Stimulated activated naive CD8-positive, alpha-beta T cell treated with anti-CD3 and anti-CD28 coated beads, Interleukin-15, Interleukin-2, amounts not matched to agents 100 ng/mL and 50 ng/mL, for 24 hours (primary cell): ENCODE results near the gene ARL15.
A peak's percentile ranks its signal among the peaks of the same experiment; 100 is the strongest.

Experiments
- H3K27ac Mint-ChIP-seq: one replicate; pipeline ENCODE4 v1.8.0; 2021; ENCODE audit warnings: mild to moderate bottlenecking, mixed read lengths
- H3K27me3 Mint-ChIP-seq: one replicate; pipeline ENCODE4 v1.8.0; 2021; ENCODE audit warnings: mixed read lengths
- H3K36me3 Mint-ChIP-seq: one replicate; pipeline ENCODE4 v1.8.0; 2021; ENCODE audit warnings: low read depth, mixed read lengths
- H3K4me1 Mint-ChIP-seq: one replicate; pipeline ENCODE4 v1.8.0; 2021; ENCODE audit warnings: low read depth, mixed read lengths
- H3K4me3 Mint-ChIP-seq: one replicate; pipeline ENCODE4 v1.8.0; 2021; ENCODE audit warnings: mild to moderate bottlenecking, mixed read lengths
- H3K9me3 Mint-ChIP-seq: one replicate; pipeline ENCODE4 v1.8.0; 2021; ENCODE audit warnings: mixed read lengths

ARL15 gene

GRCh38 chr5:53917095-53917494, 393.3 kb downstream of the ARL15 start:
- H3K4me3 Mint-ChIP-seq: no peak overlapping the region
- H3K27me3 Mint-ChIP-seq: no peaks in the 10 kb centered on the region
- H3K27ac Mint-ChIP-seq: no peak overlapping the region
- H3K9me3 Mint-ChIP-seq: no peaks in the 10 kb centered on the region
- no peaks in the 10 kb centered on the region for H3K4me1 Mint-ChIP-seq
- H3K36me3 Mint-ChIP-seq: peaks cover 4% of the 10 kb centered on the region

- Mint-ChIP-seq H3K27ac (no peak overlapping the region), H3K4me3 (no peak overlapping the region), H3K36me3 (peaks cover 4% of the 10 kb centered on the region), H3K4me1 (no peaks in the 10 kb centered on the region), H3K27me3 (no peaks in the 10 kb centered on the region), H3K9me3 (no peaks in the 10 kb centered on the region)
These were observed 395.3 kb downstream of the ARL15 start for GRCh38 chr5:53915120-53915519.

DNA sequence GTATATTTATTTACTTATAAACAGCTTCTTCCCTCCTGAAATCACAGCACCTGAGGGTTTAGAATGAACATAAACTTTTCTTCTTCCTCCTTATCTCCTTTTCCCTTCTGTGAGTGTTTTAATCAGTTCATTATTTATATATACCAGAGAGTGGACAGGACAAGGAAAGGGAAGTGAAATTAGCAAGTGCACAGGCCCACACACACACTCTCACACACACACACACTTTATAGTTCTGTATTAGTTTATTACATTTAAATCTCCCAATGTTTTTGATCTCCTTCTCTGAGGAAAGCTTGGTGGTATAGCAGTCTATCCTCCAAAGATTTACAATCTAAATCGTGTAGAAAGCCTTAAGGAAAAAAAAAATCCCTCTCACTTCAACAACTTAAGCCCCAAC, 396.4 kb downstream of the ARL15 start:
- Mint-ChIP-seq H3K9me3 (no peaks in the 10 kb centered on the region), H3K27me3 (no peaks in the 10 kb centered on the region), H3K4me1 (no peaks in the 10 kb centered on the region), H3K4me3 (no peak overlapping the region), H3K36me3 (peaks cover 4% of the 10 kb centered on the region), H3K27ac (no peak overlapping the region)

DNA sequence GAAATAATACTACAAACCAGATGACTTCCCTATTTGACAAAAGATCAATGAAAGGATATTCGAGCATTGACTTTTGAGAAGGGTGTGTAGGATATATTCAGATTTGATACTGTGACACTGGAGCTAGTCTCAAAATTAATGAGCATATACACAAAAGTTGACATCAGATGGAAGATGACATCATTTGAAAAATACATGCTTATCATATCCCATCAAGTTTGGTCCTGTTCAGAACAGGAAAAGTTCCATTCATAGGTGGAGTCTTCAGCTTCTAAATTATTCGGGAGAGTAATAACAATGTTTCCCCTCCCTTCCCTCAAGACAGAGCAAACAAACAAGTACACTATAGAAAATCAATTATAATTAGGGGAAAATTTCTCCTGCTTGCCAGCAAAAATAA, 401.6 kb downstream of the ARL15 start:
- H3K36me3 Mint-ChIP-seq: peaks cover 4% of the 10 kb centered on the region
- H3K4me1 Mint-ChIP-seq: no peaks in the 10 kb centered on the region
- H3K27ac Mint-ChIP-seq: no peak overlapping the region
- no peaks in the 10 kb centered on the region for H3K27me3 Mint-ChIP-seq
- no peak overlapping the region for H3K4me3 Mint-ChIP-seq
- no peaks in the 10 kb centered on the region for H3K9me3 Mint-ChIP-seq

GRCh38 chr5:53907827-53908226, 402.5 kb downstream of the ARL15 start:
- Mint-ChIP-seq H3K27ac (no peak overlapping the region), H3K9me3 (no peaks in the 10 kb centered on the region), H3K27me3 (no peaks in the 10 kb centered on the region), H3K4me1 (no peaks in the 10 kb centered on the region), H3K36me3 (peaks cover 4% of the 10 kb centered on the region), H3K4me3 (no peak overlapping the region)

GRCh38 chr5:53906736-53907135, 403.6 kb downstream of the ARL15 start:
- Mint-ChIP-seq H3K36me3 (no peaks in the 10 kb centered on the region), H3K27ac (no peak overlapping the region), H3K9me3 (no peaks in the 10 kb centered on the region), H3K4me1 (no peaks in the 10 kb centered on the region), H3K27me3 (no peaks in the 10 kb centered on the region), H3K4me3 (no peak overlapping the region)

DNA sequence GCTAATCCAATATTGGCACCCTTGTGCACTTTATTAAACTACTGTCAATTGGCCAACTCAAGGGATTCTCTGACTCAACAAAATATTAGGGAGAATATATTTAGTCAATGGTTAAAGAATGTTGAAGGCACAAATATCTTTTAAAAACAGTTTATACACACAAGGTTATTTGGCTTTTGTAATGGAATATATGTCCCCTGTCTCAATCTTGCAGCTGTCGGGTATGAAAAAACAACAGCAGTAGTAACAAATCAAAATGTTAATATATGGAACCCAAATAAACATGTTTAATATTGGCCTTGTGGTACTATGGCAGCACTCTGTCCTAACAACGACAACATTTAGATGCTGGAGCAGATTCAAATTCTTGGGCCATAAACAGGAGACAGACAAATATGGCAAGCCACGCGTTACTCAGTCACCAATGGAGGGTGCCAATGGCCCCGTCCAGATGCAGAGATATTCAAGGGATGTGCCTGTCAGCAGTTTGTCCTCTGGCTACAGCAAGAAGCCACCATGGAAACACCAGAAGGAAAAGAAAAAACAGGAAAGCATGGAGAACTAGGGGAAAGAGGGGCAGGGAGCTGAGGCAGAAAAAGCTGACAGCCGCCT, 408.0 kb downstream of the ARL15 start:
- Mint-ChIP-seq H3K27ac (no peak overlapping the region), H3K4me3 (no peak overlapping the region), H3K9me3 (peaks cover under 1% of the 10 kb centered on the region), H3K4me1 (no peaks in the 10 kb centered on the region), H3K36me3 (peaks cover 3% of the 10 kb centered on the region), H3K27me3 (no peaks in the 10 kb centered on the region)

DNA sequence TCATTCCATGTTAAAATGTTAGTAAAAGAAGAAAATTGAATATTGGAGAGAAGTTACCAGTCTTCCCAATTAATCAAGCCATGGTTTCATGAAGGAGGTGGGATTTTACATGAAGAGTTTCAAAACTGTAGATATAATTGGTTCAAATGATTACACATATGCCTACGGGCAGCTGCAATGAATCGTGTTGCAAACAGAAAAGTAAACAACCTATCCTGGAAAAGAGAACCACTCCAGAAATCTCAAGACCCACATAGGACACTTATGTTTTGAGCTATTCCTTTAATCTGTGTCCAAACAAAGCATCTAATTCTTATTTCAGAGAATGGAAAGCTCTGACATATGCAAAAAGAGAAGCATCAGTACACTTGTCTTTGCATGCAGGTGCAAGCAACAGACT, 409.7 kb downstream of the ARL15 start:
- H3K27me3 Mint-ChIP-seq: no peaks in the 10 kb centered on the region
- no peak overlapping the region for H3K4me3 Mint-ChIP-seq
- no peaks in the 10 kb centered on the region for H3K4me1 Mint-ChIP-seq
- H3K27ac Mint-ChIP-seq: no peak overlapping the region
- peaks cover 11% of the 10 kb centered on the region for H3K36me3 Mint-ChIP-seq
- peaks cover 8% of the 10 kb centered on the region for H3K9me3 Mint-ChIP-seq

DNA sequence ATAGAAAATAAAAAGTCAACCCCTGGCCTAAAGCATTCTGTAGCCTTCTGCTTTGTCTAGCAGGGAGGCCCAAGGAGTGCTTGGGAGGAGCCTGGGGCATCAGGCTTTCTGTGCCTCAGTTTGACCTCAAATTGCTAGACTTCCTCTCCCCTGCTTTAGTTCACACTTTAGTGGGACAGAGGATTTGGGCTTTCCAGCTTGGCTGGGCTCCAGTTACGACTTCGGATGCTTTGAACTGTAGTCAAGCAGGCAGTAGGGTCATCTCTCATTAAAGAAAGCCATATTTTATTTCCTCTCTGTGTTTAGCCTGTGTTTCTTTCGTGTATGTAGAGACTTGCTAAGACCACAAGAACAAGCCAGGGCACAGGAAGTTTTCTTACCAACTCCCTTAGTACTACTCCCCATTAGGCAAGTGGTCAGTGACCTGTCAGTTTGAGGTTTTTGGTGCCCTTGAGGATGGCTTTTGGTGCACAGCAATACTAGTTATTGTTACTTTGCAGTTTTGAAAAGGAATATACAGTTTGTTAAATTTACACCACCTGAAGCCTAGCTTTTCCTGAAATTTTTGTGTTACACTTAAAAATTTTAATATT, 415.2 kb downstream of the ARL15 start:
- H3K4me1 Mint-ChIP-seq: no peaks in the 10 kb centered on the region
- peaks cover 11% of the 10 kb centered on the region for H3K36me3 Mint-ChIP-seq
- H3K27me3 Mint-ChIP-seq: no peaks in the 10 kb centered on the region
- H3K4me3 Mint-ChIP-seq: no peak overlapping the region
- peaks cover 8% of the 10 kb centered on the region for H3K9me3 Mint-ChIP-seq
- H3K27ac Mint-ChIP-seq: no peak overlapping the region

DNA sequence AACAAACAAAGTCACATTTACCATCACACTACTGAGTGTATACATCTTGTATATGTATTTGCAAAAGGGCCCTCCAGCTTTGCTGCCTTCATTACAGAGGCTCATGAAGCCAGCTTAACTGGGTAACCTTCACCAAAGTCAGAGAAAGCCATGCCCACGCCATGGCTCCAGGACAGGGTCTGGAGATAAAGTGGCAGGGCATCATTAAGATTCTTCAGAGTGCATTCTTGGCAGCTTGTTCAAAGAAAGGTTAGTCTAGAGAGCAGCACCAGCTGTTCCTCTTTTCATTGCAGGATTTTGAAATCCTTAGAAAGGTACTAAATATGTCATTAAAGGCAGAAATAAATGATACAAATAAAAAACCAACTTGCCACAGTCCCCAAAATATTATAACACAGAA, 416.7 kb downstream of the ARL15 start:
- Mint-ChIP-seq H3K9me3 (peaks cover 8% of the 10 kb centered on the region), H3K4me3 (no peak overlapping the region), H3K36me3 (peaks cover 11% of the 10 kb centered on the region), H3K4me1 (no peaks in the 10 kb centered on the region), H3K27me3 (no peaks in the 10 kb centered on the region), H3K27ac (no peak overlapping the region)

- peaks cover 7% of the 10 kb centered on the region for H3K36me3 Mint-ChIP-seq
- peaks cover 6% of the 10 kb centered on the region for H3K9me3 Mint-ChIP-seq
- no peak overlapping the region for H3K27ac Mint-ChIP-seq
- no peak overlapping the region for H3K4me3 Mint-ChIP-seq
- H3K4me1 Mint-ChIP-seq: no peaks in the 10 kb centered on the region
- H3K27me3 Mint-ChIP-seq: no peaks in the 10 kb centered on the region
These were observed 418.1 kb downstream of the ARL15 start for GRCh38 chr5:53892224-53892623.

- Mint-ChIP-seq H3K36me3 (peaks cover 8% of the 10 kb centered on the region), H3K27ac (no peak overlapping the region), H3K9me3 (no peaks in the 10 kb centered on the region), H3K4me3 (no peak overlapping the region), H3K27me3 (no peaks in the 10 kb centered on the region), H3K4me1 (no peaks in the 10 kb centered on the region)
These were observed 419.2 kb downstream of the ARL15 start for GRCh38 chr5:53891159-53891558.

- no peaks in the 10 kb centered on the region for H3K9me3 Mint-ChIP-seq
- no peak overlapping the region for H3K27ac Mint-ChIP-seq
- no peaks in the 10 kb centered on the region for H3K4me1 Mint-ChIP-seq
- H3K4me3 Mint-ChIP-seq: no peak overlapping the region
- no peaks in the 10 kb centered on the region for H3K27me3 Mint-ChIP-seq
- H3K36me3 Mint-ChIP-seq: peaks cover 11% of the 10 kb centered on the region
These were observed 419.9 kb downstream of the ARL15 start for GRCh38 chr5:53890490-53890889.

DNA sequence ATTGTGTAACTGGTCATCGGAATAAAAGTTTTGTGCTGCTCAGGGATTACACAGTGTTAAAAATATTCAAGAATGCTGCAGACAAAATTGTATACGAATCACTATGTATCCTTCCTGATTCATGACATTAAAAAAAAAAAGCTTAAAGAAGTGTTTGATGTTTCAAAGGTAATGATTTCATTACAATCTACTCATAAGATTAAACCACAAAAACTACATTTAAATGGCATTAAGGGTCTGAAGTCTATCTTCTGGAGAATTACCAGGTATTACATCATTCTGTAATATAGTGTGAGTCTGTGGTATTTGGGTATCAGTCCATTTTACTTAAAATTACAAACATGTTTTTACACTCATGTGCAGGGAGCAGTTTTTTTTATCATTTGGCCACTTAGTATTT, 425.5 kb downstream of the ARL15 start:
- Mint-ChIP-seq H3K27me3 (no peaks in the 10 kb centered on the region), H3K36me3 (peaks cover 11% of the 10 kb centered on the region), H3K4me1 (peaks cover 22% of the 10 kb centered on the region), H3K27ac (no peak overlapping the region), H3K4me3 (no peak overlapping the region), H3K9me3 (no peaks in the 10 kb centered on the region)

- Mint-ChIP-seq H3K27me3 (no peaks in the 10 kb centered on the region), H3K4me1 (peaks cover 22% of the 10 kb centered on the region), H3K9me3 (no peaks in the 10 kb centered on the region), H3K27ac (peak overlapping the region; percentile 1), H3K4me3 (no peak overlapping the region), H3K36me3 (peaks cover 11% of the 10 kb centered on the region)
These were observed 426.0 kb downstream of the ARL15 start for GRCh38 chr5:53884417-53884816.

DNA sequence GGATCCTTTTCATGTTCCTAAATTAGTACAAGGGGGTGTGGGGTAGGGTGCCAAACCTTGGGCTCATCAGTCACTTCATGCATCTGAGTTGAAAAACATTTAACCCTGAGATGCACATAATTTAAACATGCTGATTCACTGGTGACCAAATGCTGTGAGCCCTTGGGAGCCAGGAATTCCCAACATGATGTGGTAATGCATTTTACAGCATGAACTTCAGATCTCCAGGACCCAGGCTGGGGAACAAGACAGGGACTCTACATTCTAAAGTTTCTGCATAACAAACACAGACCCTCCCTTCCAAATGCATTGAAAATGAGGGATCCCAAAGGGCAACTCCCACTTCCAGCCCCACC, 427.7 kb downstream of the ARL15 start:
- H3K27me3 Mint-ChIP-seq: no peaks in the 10 kb centered on the region
- peaks cover 22% of the 10 kb centered on the region for H3K4me1 Mint-ChIP-seq
- no peaks in the 10 kb centered on the region for H3K9me3 Mint-ChIP-seq
- no peak overlapping the region for H3K4me3 Mint-ChIP-seq
- H3K36me3 Mint-ChIP-seq: peaks cover 11% of the 10 kb centered on the region
- H3K27ac Mint-ChIP-seq: no peak overlapping the region
